OCI-LY1 (cell line): ENCODE data around the gene CACNA2D3.

ENCODE experiments used
- EZH2 ChIP-seq: fragments of 200-600 bp; sonication (generic), shearing (Covaris generic); IDR thresholded peaks from 2 replicates; pipeline ENCODE4 v1.8.0; 2017; ENCODE audit warnings: borderline replicate concordance, mixed run types, mild to moderate bottlenecking, antibody characterized with exemption, low read length, moderate library complexity, mixed read lengths
- TF ChIP-seq, protein P1 (sequence below): fragments of 200-600 bp; sonication (generic), shearing (Covaris generic); IDR thresholded peaks from 2 replicates; pipeline ENCODE4 v1.5.1; 2017; ENCODE audit warnings: mild to moderate bottlenecking, antibody characterized with exemption, low read length, moderate library complexity, mixed read lengths

DNA sequence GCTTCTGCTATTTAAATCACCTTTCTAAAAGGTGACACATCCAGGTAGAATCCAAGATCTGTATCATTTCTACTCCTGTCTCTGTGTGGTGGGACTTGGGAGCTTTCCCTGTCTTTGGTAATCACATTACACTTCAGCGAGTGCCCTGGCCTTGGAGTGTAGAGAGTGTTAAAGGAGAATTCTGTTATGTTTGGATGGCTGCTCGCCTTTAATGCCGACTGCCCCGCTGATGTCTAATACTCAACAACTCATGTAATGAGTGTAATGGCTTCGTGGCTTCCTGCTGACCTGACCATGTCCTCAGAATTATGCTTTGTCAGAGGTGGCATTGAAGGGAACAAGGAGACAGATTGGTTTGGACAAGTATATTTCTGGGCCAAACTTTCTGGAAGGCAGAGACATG lies 871.8 kb downstream of the CACNA2D3 start:
- TF ChIP-seq, protein P1, sequence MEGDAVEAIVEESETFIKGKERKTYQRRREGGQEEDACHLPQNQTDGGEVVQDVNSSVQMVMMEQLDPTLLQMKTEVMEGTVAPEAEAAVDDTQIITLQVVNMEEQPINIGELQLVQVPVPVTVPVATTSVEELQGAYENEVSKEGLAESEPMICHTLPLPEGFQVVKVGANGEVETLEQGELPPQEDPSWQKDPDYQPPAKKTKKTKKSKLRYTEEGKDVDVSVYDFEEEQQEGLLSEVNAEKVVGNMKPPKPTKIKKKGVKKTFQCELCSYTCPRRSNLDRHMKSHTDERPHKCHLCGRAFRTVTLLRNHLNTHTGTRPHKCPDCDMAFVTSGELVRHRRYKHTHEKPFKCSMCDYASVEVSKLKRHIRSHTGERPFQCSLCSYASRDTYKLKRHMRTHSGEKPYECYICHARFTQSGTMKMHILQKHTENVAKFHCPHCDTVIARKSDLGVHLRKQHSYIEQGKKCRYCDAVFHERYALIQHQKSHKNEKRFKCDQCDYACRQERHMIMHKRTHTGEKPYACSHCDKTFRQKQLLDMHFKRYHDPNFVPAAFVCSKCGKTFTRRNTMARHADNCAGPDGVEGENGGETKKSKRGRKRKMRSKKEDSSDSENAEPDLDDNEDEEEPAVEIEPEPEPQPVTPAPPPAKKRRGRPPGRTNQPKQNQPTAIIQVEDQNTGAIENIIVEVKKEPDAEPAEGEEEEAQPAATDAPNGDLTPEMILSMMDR: no peak
- no peak for TF ChIP-seq EZH2
